Measurements from ENCODE around the gene EMSY.

Gene EMSY

DNA sequence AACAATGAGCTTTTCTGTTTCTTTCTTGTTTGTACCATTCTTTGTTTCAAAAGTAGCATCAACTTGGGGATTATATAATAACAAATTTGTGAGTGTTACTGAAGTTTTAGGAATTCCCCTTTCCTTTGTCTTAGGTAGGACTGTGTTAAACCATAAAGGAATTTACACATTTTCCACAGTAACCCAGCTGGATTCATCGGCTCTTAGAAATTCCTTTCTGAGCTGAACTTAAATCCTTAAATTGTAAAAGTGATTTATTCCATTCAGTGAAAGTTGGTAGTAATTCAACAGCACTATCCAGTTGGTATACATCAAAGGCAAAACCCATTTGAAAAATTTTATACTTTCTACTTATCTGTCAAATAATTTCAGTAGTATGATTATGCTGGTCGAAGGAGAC, 11.8 kb downstream of the EMSY start:
- DNase-seq (ENCODE audit: low read depth): no peak

DNA sequence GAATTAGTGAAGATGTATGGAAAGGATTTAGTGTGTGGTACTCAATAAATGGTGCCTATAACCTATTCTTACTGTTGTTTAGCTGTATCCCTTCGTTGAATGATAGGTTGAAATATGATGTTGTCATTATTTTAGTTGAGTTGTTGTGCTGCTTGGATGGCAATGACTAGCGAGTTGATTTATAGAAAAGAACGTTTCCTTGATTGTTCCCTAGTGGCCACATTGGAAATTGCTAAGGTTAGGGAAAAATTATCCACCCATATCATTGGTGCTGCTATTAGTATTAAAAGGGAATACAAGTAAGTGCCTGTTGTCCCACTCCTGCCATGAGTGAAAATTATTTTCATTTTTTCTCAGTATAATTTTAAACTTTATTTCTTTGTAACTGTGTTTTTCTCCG, 14.5 kb downstream of the EMSY start:
- peak; percentile 3 for DNase-seq (ENCODE audit: low read depth)

DNA sequence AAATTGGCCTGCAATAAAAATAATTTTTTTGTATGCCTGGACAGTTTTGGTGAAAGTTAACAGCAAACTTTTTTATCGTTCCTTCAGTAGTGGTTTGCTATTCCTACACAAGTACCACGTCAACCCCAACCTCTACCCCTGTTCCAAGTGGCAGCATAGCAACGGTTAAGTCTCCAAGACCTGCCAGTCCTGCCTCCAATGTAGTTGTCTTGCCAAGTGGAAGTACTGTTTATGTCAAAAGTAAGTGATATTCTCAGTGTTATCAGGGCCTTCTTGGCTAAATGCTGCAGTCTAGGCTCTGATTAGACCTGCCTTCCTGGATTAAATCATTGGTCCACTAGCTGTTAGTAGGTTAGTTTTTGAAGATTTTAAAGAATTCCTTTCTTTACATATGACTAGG, 15.0 kb downstream of the EMSY start:
- no peak for DNase-seq (ENCODE audit: low read depth)

DNA sequence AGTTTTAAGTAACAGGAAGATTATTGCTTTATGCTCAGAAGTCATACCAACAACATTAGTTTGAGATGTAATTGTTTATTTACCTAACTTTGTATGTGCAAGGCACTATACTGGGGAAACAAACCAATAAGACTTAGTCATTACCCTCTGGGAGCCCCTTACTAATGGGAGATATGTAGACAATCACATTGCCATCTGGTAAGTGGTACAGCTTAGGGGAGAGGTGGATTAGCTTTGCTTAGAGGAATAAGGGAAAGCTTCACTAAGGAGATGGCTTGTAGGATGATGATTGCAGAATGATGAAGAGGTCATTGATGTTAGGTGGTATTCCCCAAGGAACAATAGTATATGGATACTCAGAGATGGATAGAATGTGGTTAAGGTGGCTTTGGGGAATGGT, 17.5 kb downstream of the EMSY start:
- peak; percentile 8 for DNase-seq (ENCODE audit: low read depth)

DNA sequence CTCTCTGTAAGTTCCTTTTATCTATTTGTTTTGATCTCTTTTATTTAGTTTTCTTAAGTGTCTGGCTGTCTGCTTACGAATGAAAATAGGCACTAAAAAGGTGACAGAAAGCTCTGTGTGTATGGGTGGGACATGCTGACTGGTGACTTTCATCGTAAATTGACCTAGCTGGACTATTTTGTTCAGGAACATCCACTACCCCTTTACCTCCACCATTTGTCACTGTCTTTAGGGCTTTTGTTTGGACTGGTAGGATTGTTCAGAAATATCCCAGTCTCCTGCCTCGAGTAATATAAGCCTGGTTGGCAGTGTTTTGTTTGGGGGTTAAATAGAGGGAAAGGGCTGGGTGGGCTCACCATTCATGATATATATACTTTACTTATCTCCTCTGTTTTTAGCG, 20.9 kb downstream of the EMSY start:
- DNase-seq (ENCODE audit: low read depth): no peak

DNA sequence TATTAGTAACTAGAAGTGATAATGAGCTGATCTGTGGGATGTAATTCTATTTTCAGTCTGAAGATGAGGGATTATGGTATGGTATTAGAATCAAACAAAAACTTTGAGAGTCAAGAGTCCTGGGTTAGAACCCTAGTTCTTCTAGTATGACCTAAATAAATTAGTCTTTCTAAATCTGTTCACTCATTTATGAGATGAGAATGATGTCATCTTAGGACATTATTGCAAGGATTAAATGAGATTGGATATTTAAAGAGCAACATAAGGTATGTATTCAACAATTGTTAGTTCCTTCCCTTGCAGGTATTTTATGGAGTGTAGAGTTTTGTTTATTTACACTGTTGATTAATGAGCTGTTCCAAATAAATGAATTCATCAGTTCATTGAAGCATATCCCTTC, 21.8 kb downstream of the EMSY start:
- no peak for DNase-seq (ENCODE audit: low read depth)

DNA sequence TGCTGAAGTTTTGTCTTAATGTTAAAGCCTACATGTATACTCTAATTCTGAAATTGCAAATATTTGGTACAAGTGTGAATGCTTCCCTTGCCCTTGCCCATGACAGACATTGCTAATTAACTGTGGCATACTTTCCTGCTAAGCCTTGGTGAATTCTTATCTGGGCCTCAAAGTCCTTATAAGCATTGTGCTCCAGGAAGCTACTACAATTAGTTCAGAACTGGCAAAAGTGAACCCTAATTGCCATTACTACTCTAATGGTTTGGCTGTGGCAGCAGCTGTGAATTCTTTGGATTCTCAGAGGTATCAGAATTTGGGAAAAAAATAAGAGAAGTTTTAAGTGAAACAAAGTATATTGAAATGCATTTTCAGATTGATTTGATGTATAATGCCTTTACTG, 24.3 kb downstream of the EMSY start:
- DNase-seq (ENCODE audit: low read depth): no peak

DNA sequence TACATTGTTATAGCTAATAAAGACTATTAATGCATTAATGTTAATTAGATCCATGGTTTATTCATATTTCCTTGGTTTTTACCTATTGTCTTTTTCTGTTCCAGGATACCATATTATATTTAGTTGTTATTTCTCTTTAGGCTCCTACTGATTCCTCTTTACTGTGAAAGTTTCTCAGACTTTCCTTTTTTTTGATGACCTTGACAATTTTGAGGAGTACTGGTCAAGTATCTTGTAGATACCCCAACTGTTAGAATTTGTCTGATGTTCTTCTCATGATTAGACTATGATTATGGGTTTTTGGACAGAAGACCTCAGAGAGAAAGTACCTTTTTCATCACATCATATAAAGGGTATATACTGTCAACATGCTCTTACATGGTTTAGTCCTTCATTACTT, 26.6 kb downstream of the EMSY start:
- DNase-seq (ENCODE audit: low read depth): no peak

DNA sequence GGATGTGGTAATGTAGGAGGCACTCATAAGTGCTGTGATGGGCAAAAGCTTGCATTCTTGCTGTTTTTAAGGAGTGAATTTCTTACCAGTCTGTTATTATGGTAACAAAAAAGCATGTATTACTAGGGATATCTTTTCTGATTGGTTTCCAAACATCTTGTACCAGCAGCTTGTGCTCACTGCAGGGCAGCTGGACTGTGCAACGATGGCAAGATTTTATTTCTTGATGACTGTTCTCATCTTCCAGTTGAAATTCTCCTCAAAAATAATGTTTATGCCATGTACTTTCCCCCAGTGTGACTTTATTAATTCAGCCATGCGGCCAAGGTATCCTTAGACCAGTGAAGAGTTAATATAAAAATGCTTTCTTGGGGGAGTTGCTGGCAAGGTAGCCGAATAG, 35.4 kb downstream of the EMSY start:
- DNase-seq (ENCODE audit: low read depth): no peak

DNA sequence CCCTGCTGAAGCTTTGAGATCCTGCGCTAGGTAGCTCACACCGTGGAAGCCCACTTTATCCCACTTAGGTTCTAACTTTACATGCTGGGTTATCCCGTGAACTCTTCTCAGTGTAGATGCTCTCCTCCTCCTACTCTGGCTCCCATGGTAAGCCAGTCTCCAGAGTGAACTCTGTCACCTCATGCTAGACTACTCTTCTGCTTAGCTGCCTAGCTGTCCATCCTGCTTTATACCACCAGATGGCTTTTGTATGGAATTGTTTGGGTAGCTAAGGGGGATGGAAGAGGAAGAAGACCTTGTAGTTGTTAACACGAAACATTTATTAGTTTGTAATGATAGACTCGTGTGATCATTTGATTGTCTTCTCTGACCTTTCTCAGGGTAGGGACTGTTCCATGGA, 46.8 kb downstream of the EMSY start:
- DNase-seq (ENCODE audit: low read depth): no peak

DNA sequence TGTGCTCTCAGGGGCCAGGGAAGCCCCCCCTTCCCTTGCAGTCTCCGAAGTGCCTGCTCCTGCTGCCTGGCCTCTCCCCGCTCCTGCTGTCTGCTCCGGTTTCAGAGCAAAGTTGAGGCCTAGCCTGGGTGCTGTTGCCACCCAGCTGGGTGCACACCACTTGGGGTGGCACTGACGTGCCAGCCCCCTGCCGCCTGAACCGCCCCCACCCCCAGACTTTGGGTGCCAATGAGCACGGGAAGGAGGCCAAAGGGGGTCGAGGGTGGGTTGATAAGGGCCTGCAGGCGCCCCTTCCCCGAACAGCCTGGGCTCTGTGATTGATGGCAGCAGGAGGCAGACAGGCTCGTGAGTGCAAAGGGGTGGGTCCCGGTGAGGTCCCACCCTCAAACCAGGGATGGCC, 48.2 kb downstream of the EMSY start:
- DNase-seq (ENCODE audit: low read depth): no peak

DNA sequence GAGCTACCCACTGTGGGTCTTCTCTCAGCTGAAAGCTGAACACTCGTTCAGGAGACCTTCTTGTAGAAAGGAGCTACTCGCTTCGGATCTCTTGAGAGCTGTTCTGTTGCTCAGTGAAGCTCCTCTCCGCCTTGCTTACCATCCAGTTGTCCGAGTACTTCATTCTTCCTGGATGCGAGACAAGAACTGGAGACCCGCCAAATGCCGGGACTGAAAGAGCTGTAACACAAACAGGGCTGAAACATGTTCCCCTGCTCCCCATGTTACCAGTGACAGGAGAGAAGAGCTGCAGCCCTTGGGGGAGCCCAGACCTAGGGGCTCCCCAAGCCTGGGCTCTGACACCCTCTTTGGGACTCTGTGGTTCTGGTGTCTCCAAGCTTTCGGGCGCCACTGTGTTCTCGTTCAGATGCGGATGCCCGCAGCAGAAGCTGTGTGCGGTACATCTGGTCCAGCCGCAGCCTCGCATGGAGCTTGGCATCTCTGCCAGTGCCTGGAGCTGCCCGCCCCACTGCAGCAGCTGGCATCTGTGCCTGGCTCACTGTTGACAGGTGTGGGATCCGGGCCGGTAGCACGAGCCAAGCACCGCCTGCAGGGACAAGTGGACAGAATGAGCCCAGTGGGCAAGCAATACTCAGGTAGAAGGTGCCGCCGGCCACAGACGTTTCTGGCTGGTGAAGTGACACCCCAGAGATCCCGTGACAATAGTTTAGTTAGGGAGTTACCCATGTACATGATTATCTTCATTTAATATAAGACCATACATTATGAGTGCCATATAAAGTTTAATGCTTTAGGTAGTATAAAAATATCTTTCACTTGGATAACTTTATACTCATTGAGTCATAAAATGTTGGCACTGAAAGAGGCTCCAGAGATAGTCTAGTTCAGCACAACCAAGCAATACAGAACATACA, 49.1 kb downstream of the EMSY start:
- DNase-seq (ENCODE audit: low read depth): no peak

DNA sequence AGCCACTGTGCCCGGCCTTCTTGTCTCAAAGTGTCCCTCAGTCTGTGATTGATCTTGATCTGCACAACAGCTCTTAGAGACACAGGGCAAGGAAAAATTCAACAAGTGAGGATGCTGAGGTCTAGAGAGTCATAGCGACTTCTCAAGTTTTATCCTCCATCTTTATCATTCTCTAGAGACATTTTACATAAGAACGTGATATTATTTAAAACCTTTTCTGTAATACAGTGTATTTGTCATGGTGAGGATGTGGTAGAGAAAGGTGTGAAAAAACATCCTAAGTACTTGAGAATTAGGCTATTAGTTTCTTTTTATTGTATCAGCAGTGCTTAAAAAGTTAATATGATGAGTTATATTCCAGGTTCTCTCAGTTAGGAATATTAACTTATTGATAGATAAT, 50.2 kb downstream of the EMSY start:
- no peak for DNase-seq (ENCODE audit: low read depth)

DNA sequence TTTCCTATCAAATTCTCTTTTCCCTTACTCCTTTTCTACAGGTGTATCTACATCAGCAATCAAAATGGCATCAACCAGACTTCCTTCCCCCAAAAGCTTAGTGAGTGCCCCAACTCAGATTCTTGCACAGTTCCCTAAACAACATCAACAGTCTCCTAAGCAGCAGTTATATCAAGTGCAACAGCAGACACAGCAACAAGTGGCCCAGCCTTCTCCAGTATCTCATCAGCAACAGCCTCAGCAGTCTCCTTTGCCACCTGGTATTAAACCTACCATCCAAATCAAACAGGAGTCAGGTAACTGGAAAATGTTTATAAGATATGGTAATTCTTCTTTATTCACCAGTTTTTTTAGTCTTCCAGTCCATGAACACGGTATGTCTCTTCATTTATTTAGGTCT, 51.4 kb downstream of the EMSY start:
- no peak for DNase-seq (ENCODE audit: low read depth)

DNA sequence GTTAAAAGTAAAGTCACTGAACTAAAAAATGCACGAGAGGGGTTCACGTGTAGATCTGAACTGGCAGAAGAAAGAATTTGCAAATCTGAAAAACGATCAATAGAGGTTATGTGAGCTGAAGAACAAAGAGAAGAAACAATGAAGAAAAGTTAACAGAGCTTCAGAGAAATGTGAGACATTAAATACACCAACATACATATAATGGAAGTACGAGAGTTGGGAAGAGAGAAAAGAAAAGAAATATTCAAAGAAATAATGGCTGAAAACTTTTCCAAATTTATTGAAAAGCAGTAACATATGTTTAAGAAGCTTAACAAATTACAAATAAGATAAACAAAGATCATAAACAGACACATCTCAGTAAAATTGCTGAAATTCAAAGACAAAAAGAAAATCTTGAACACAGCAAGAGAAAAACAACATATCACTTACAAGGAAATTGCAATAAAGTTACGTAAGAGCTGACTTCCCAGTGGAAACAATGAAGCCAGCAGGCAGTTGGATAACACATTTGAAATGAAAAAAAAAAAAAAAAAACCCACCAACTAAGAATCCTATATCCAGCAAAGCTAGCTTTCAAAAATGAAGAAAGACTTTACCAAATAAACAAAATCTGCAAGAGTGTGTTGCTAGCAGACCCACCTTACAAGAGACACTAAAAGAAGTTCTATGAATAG, 56.8 kb downstream of the EMSY start:
- DNase-seq (ENCODE audit: low read depth): no peak

DNA sequence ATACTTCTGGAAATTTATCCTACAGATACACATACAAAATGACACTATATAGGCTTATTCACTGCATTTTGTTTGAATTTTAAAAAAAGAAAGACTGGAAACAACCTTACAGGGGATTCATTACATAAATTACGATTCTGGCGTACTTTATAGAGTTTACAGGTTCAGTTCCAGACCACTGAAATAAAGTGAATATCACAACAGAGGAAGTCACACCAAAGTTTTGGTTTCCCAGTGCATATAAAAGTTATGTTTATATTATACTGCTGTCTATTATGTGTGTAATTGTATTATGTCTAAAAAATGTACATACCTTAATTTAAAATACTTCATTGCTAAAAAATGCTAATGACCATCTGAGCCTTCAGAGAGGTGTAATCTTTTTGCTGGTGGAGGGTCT, 62.0 kb downstream of the EMSY start:
- DNase-seq (ENCODE audit: low read depth): no peak

DNA sequence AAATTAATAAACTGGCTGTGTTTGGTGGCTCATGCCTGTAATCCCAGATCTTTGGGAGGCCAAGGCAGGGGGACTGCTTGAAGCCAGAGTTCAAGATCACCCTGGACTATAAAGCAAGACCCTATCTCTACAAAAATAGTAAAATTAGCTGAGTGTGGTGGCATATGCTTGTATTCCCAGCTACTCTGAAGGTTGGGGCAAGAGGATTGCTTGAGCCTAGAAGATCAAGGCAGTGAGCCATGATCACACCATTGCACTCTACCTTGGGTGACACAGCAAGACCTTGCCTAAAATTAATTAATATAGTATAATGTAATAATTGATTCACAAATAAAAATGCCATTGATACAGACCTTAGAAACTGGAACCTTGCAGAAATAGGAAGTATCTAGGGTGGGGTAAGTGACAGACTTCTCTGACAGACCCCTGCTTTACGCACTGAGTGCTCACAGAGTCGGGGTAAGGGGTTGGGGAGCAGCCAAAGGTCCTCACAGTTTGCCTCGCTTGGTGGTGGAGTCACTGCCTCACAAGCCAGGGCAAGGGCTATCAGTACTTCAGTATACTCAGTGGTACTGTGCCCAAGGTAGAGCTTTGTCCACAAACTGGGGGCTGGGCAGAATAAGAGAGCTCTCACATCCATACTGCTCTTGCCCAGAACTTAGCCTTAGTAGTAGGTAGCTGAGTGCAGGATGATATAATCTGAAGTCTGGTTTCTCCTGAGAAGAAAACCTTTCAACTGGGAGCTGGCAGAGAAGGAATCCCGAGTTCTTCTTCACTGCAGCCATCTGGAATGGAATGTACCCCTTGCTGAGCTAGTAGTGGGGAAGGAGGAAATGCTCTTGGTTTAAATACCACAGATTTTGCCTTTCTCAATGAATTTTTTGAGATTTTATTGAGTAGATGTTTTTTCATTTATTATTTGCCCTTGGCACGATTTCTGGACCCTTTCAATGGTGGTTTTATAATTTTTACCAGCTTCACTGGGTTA, 65.5 kb downstream of the EMSY start:
- DNase-seq (ENCODE audit: low read depth): peak; percentile 85

DNA sequence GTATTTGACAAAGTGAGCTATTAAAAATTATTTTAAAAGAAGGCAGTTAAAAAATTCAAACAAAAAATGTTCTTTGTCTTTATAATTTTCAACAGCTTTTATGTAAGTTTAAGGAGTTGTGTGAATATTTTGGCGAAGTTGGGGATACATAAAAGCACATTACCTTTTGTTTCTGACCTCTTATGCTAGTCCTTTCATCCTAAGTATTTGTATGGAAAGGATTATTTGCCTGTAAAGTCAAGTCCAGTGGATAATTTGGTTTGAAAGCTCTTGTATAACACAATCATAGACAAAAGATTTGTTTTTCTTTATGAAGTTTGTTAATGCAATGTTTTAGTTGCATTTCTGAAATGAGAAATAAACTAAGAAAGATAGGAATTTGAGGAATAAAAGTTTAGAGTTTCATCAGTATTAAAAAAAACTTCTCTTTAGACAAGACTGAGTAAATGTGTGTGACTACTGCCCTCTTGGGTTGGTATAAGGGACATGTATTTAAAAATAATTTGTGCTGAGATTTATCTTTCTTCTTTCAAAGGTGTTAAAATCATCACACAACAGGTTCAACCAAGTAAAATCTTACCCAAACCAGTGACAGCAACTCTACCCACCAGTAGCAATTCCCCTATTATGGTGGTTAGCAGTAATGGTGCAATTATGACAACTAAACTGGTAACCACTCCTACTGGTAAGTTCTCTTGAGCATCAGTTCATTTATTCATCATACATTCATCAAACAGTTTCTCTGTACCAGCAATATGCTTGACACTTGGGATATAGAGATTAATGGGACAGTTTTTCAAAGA, 68.2 kb downstream of the EMSY start:
- DNase-seq (ENCODE audit: low read depth): peak; percentile 58

DNA sequence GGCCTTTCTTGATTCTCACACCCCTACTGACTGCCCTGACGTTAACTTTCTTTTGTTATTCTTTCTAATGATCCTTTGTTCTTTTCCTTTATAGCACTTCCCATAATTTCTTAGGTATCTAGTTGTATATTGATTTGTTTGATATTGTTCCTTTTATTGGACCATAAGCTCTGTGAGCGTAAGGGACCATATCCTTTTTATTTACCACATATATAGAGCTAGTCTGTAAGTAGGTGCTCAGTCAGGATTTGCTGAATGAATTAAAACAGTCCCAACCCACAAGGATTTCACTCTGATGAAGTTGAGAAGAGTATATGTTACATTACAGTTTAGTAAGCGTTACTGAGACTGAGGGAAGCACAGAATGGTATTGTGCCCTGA, 68.8 kb downstream of the EMSY start:
- DNase-seq (ENCODE audit: low read depth): no peak

DNA sequence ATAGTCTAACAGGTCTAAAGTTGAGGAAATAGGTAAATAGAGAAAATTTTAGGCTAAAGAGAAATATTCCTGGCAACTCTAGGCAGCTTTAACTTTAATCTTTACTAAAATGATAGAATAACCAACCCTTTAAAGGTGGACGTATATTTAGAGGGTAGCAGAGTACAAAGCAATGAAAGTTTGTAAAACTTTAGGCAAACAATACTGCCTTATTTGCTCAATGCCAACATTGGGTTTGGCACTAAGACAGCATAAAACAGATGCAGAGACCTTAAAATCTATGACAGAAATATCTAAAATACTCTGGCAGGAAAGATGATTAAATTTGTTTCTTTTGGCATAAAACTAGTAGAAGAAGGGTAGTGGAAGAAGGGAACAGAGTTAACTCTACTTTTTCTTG, 70.7 kb downstream of the EMSY start:
- no peak for DNase-seq (ENCODE audit: low read depth)

DNA sequence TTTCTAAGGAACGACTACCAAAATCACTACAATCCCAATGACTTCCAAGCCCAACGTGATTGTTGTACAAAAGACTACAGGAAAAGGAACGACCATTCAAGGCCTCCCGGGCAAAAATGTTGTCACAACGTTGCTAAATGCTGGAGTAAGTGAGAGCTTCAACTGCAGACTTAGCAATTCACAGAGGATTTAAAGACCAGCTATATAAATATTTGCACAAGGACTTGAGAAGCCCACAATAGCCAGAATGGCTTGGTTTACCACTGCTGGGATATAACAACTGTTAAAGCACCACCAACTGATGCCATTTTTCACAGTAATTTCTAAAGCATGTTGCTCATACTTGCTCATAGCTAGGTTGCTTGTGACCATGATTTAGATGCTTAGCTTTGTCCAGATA, 78.3 kb downstream of the EMSY start:
- no peak for DNase-seq (ENCODE audit: low read depth)

Measured in EH (cell line).